Right lobe of liver (tissue), 4 donors: Measurements from ENCODE around the gene ISM2.

ENCODE experiments used
- CTCF ChIP-seq, 4 donors: fragments of 200-600 bp in 3 of 4; fragments of 450-650 bp in 1 of 4; IDR thresholded peaks; one replicate each; pipeline versions ENCODE4 v1.5.1 to v1.8.0; 2016 to 2022; ENCODE audit warnings: antibody characterized with exemption in 4 of 4, mild to moderate bottlenecking in 2 of 4
- POLR2A ChIP-seq: fragments of 450-650 bp; IDR thresholded peaks from one replicate; pipeline ENCODE4 v1.6.1; 2017; ENCODE audit warnings: antibody characterized with exemption, mild to moderate bottlenecking
- donor health status: DM: no; HTN: no; CAD: no.
- donor health status: DM: no; HTN: no; CAD: no.
- donor health status: DM: no; HTN: yes; CAD: no.

- TF ChIP-seq CTCF (IDR thresholded peaks at IDR 0.05) (no peak), POLR2A (peak; percentile 73)
Observed at GRCh38 chr14:77457115-77457521, 41.5 kb downstream of the ISM2 start.
